ENCODE data around the gene CDH12.

Gene CDH12

GRCh38 chr5:21711866-21712758 lies 1141.0 kb downstream of the CDH12 start:
- no peak for DNase-seq (ENCODE audit: low spot score)

- DNase-seq (ENCODE audit: low spot score) = no peak
Observed at GRCh38 chr5:21709770-21710169, 1143.4 kb downstream of the CDH12 start.

GRCh38 chr5:21704974-21705668 lies 1148.0 kb downstream of the CDH12 start:
- DNase-seq (ENCODE audit: low spot score) = no peak

- DNase-seq (ENCODE audit: low spot score) = no peak
Observed at GRCh38 chr5:21701317-21701716, 1151.8 kb downstream of the CDH12 start.

Data from AG08395 (cell line).